CD4-positive, alpha-beta T cell treated with Interleukin-15 for 4 hours (primary cell): ENCODE measurements around the gene PRR5L.

Experiments
- DNase-seq: peaks from one replicate; pipeline ENCODE4 v3.0.0-alpha.2; 2020; ENCODE audit warnings: low spot score

The PRR5L gene

GRCh38 chr11:36436064-36436463, 140.0 kb downstream of the PRR5L start:
- no peak for DNase-seq

GRCh38 chr11:36436589-36436988, 140.5 kb downstream of the PRR5L start:
- DNase-seq = no peak

- DNase-seq = no peak
These were observed 141.3 kb downstream of the PRR5L start for GRCh38 chr11:36437413-36437812.

GRCh38 chr11:36438126-36438525, 142.0 kb downstream of the PRR5L start:
- no peak for DNase-seq

GRCh38 chr11:36441610-36442208, 145.6 kb downstream of the PRR5L start:
- DNase-seq = no peak

- no peak for DNase-seq
These were observed 147.6 kb downstream of the PRR5L start for GRCh38 chr11:36443661-36444060.

- DNase-seq = no peak
These were observed 150.0 kb downstream of the PRR5L start for GRCh38 chr11:36446135-36446534.

- DNase-seq = no peak
These were observed 151.4 kb downstream of the PRR5L start for GRCh38 chr11:36447514-36447913.

GRCh38 chr11:36447947-36448346, 151.9 kb downstream of the PRR5L start:
- no peak for DNase-seq

- DNase-seq = no peak
These were observed 153.5 kb downstream of the PRR5L start for GRCh38 chr11:36449561-36450096.

- DNase-seq = no peak
These were observed 154.1 kb downstream of the PRR5L start for GRCh38 chr11:36450110-36450572.

GRCh38 chr11:36451045-36451444, 155.0 kb downstream of the PRR5L start:
- no peak for DNase-seq

- no peak for DNase-seq
These were observed 155.6 kb downstream of the PRR5L start for GRCh38 chr11:36451681-36452080.

GRCh38 chr11:36452236-36452940, 156.3 kb downstream of the PRR5L start:
- DNase-seq = no peak

- peak; percentile 18 for DNase-seq
These were observed 156.9 kb downstream of the PRR5L start for GRCh38 chr11:36452961-36453360.

- DNase-seq = no peak
These were observed 157.6 kb downstream of the PRR5L start for GRCh38 chr11:36453678-36454077.

GRCh38 chr11:36454551-36454940, 158.5 kb downstream of the PRR5L start:
- DNase-seq = no peak

- no peak for DNase-seq
These were observed 159.0 kb downstream of the PRR5L start for GRCh38 chr11:36454941-36455631.

- no peak for DNase-seq
These were observed 159.6 kb downstream of the PRR5L start for GRCh38 chr11:36455658-36456111.

GRCh38 chr11:36456156-36456555, 160.1 kb downstream of the PRR5L start:
- no peak for DNase-seq

GRCh38 chr11:36458129-36458915, 162.2 kb downstream of the PRR5L start:
- no peak for DNase-seq

GRCh38 chr11:36459046-36459445, 163.0 kb downstream of the PRR5L start:
- DNase-seq = no peak
